Naive B cell (primary cell): ENCODE measurements around the gene TPSD1. TPM values are rescaled to one million over a fixed set of nuclear protein-coding genes. Genes with fewer than 3 reads are reported as not detected.
A peak's percentile ranks its signal among the peaks of the same experiment; 100 is the strongest.

Experiments
- ATAC-seq, 2 donors: fragments of 150-1000 bp; cut with Tn5 transposase; 2 replicates each; pipeline ENCODE4 v1.10.0; 2021; ENCODE audit warnings: low read depth in 2 of 2, mild to moderate bottlenecking in 2 of 2, moderate library complexity in 2 of 2
- DNase-seq: peaks from one replicate; pipeline ENCODE4 v3.0.0; 2022
- H3K27ac Mint-ChIP-seq, 6 donors: one replicate each; pipeline ENCODE4 v1.8.0; 2020 to 2022; ENCODE audit warnings: mild to moderate bottlenecking in 6 of 6, mixed read lengths in 6 of 6, moderate library complexity in 5 of 6, inconsistent platforms in 2 of 6
- H3K27me3 Mint-ChIP-seq, 3 donors: one replicate each; pipeline ENCODE4 v1.8.0; 2021 to 2022; ENCODE audit warnings: mixed read lengths in 3 of 3, mild to moderate bottlenecking in 1 of 3
- H3K36me3 Mint-ChIP-seq, 2 donors: one replicate each; pipeline ENCODE4 v1.8.0; 2020 to 2022; ENCODE audit warnings: mixed read lengths in 2 of 2, inconsistent platforms in 1 of 2, mild to moderate bottlenecking in 1 of 2
- H3K4me1 Mint-ChIP-seq, 3 donors: one replicate each; pipeline ENCODE4 v1.8.0; 2020 to 2022; ENCODE audit warnings: mixed read lengths in 3 of 3, inconsistent platforms in 1 of 3, mild to moderate bottlenecking in 1 of 3, moderate library complexity in 1 of 3
- H3K4me3 Mint-ChIP-seq, 8 donors: one replicate each; pipeline ENCODE4 v1.8.0; 2020 to 2022; ENCODE audit warnings: mild to moderate bottlenecking in 8 of 8, mixed read lengths in 8 of 8, moderate library complexity in 8 of 8, inconsistent platforms in 2 of 8
- H3K9me3 Mint-ChIP-seq, 7 donors: one replicate each; pipeline ENCODE4 v1.8.0; 2020 to 2022; ENCODE audit warnings: mixed read lengths in 7 of 7, mild to moderate bottlenecking in 5 of 7, inconsistent platforms in 2 of 7, moderate library complexity in 1 of 7
- polyA plus RNA-seq, 6 donors: library from polyadenylated mRNA; unstranded; fragments of 300-500 nt; fragmentation: Illumina TruSeq; gene quantifications; one replicate each; pipeline ENCODE4 v1.2.3, GENCODE V29; 2021; ENCODE audit warnings: low read depth in 6 of 6

TPSD1 gene
- polyA plus RNA-seq, 6 donors from 2014 or later = not detected

DNA sequence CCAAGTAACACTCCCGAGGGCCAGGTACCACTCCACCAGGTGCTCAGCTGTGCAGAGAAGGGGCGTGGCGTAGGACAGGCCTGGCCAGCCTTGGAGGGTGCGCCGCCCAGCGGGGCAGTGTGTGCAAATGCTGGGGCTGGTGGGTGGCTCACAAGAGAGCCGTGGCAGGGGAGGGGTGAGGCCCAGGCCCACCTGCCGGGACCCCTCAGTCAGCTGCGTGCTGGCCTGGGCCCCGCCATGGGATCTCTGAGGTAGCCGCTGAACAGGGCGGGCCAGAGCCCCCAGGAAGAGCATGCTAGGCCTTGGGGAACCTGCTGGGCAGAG lies 39.6 kb upstream of the TPSD1 start:
- H3K27ac Mint-ChIP-seq = no peak overlapping the region
- no peaks in the 10 kb centered on the region for H3K4me1 Mint-ChIP-seq
- no peaks in the 10 kb centered on the region for H3K9me3 Mint-ChIP-seq
- ATAC-seq = no peak
- no peak for DNase-seq
- no peak overlapping the region for H3K4me3 Mint-ChIP-seq
- H3K27me3 Mint-ChIP-seq = peaks cover 0 to 5% (median under 1%) of the 10 kb centered on the region in 3 donors
- H3K36me3 Mint-ChIP-seq = no peaks in the 10 kb centered on the region

DNA sequence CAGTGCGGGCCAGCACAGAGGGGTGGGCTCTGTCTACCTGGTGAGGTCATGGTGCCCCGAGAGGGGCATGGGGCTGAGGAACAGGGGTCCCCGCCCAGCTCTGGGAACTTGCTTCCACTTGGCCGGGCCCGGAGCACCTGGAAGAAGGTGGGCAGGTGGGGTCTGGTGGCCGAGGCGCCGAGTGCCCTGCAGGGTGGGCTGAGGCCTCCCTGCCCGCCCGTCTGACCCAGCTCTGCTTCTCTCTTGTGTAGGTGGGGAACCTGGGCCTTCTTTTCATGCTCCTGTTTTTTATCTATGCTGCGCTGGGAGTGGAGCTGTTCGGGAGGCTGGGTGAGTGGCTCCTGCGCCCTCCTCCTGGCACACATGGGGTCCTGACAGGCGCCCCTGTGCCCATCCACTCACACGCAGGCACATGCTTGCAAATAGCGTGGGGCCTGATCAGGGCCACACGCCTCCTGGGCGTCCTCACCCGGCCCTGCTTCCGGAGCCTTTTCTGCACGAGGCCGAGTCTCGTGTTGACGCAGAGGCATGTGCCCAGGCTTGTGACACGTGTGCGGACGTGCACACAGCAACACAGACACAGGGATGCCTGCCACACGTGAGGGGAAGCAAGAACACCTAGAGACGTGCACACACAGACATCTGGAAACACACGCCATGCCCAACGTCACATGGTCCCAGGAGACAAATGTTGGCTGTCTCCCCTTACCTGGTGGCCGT lies 39.0 kb upstream of the TPSD1 start:
- Mint-ChIP-seq H3K4me1 (no peaks in the 10 kb centered on the region), H3K27ac (no peak overlapping the region), H3K27me3 (peaks cover 0 to 6% (median 5%) of the 10 kb centered on the region in 3 donors), H3K9me3 (no peaks in the 10 kb centered on the region), H3K36me3 (no peaks in the 10 kb centered on the region), H3K4me3 (no peak overlapping the region)
- no peak for DNase-seq
- no peak for ATAC-seq

DNA sequence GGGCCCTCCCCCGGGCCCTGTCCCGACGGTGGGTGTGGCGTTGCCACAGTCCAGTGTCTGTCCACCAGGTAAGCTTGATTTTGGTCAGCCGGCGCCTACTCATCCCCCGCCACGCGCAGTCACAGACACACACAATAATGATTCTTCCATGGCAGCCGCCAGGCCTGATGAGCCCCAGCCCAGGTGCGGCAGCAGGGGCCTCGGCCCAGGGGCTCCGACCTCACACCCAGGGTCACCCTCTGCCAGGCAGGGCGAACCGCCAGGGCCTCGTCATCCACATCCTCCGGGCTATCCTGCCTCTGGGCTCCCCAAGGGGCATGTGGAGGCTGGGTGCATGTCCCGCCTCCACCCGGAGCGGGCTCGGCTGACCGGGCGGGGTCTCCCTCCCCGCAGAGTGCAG lies 38.3 kb upstream of the TPSD1 start:
- H3K27me3 Mint-ChIP-seq = peaks cover 0 to 7% (median 5%) of the 10 kb centered on the region in 3 donors
- no peak overlapping the region for H3K27ac Mint-ChIP-seq
- H3K9me3 Mint-ChIP-seq = no peaks in the 10 kb centered on the region
- no peak for DNase-seq
- no peak overlapping the region for H3K4me3 Mint-ChIP-seq
- H3K36me3 Mint-ChIP-seq = no peaks in the 10 kb centered on the region
- H3K4me1 Mint-ChIP-seq = no peaks in the 10 kb centered on the region
- no peak for ATAC-seq

DNA sequence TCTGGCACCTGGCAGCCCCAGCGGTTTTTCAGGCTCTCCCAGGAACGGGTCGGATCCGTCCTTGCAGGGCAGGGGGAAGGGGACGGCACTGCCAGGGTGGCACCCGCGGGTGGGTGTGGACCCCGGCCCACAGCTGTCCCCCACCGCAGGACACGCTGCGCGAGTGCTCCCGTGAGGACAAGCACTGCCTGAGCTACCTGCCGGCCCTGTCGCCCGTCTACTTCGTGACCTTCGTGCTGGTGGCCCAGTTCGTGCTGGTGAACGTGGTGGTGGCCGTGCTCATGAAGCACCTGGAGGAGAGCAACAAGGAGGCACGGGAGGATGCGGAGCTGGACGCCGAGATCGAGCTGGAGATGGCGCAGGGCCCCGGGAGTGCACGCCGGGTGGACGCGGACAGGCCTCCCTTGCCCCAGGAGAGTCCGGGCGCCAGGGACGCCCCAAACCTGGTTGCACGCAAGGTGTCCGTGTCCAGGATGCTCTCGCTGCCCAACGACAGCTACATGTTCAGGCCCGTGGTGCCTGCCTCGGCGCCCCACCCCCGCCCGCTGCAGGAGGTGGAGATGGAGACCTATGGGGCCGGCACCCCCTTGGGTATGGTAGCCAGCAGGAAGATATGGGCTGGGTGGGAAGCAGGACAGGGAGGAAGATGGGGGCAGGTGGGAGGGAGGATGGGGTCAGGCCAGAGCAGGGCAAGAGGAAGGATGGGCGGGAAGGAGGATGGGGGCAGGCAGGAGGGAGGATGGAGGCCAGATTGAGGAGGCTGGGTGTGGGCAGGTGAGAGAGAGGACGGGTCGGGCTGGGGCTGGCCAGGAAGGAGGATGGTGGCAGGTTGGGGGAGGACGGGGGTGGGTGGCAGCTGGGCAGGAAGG lies 37.6 kb upstream of the TPSD1 start:
- Mint-ChIP-seq H3K9me3 (no peaks in the 10 kb centered on the region), H3K4me3 (no peak overlapping the region), H3K4me1 (no peaks in the 10 kb centered on the region), H3K36me3 (no peaks in the 10 kb centered on the region), H3K27me3 (peaks cover 0 to 7% (median 5%) of the 10 kb centered on the region in 3 donors), H3K27ac (no peak overlapping the region)
- ATAC-seq (no peak), DNase-seq (no peak)

DNA sequence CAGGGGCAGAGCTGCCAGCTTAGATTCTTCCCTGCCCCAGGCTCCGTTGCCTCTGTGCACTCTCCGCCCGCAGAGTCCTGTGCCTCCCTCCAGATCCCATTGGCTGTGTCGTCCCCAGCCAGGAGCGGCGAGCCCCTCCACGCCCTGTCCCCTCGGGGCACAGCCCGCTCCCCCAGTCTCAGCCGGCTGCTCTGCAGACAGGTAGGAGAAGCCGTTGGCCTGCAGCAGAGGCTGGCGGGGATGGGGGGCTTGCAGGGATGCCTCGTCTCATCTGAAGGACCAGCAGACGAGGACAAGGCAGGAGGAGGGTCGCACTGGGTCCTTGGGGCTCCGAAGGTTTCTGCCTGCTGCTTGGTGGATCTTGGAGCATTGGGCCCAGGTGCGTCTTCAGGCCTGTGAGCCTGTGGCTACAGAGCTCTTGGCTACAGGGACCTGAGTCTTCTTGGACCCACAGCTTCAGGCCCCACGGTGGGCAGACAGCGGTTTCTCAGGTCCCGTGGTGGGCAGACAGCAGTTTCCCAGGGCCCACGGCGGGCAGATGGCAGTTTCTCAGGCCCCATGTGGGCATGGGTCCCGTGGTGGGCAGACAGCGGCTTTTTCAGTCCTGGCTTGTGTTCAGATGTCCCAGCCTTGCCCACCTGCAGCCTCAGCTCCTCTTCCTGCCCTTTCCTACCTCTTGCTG lies 36.8 kb upstream of the TPSD1 start:
- ATAC-seq (no peak), DNase-seq (no peak)
- Mint-ChIP-seq H3K9me3 (no peaks in the 10 kb centered on the region), H3K36me3 (no peaks in the 10 kb centered on the region), H3K4me3 (peak overlapping the region in 1 of 8 donors; percentile 35), H3K4me1 (no peaks in the 10 kb centered on the region), H3K27me3 (peaks cover 0 to 7% (median 5%) of the 10 kb centered on the region in 3 donors), H3K27ac (no peak overlapping the region)

DNA sequence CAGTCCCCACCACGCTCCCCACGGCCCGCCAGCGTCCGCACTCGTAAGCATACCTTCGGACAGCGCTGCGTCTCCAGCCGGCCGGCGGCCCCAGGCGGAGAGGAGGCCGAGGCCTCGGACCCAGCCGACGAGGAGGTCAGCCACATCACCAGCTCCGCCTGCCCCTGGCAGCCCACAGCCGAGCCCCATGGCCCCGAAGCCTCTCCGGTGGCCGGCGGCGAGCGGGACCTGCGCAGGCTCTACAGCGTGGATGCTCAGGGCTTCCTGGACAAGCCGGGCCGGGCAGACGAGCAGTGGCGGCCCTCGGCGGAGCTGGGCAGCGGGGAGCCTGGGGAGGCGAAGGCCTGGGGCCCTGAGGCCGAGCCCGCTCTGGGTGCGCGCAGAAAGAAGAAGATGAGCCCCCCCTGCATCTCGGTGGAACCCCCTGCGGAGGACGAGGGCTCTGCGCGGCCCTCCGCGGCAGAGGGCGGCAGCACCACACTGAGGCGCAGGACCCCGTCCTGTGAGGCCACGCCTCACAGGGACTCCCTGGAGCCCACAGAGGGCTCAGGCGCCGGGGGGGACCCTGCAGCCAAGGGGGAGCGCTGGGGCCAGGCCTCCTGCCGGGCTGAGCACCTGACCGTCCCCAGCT lies 35.7 kb upstream of the TPSD1 start:
- no peaks in the 10 kb centered on the region for H3K4me1 Mint-ChIP-seq
- no peaks in the 10 kb centered on the region for H3K36me3 Mint-ChIP-seq
- ATAC-seq (no peak), DNase-seq (no peak)
- H3K4me3 Mint-ChIP-seq = no peak overlapping the region
- H3K27me3 Mint-ChIP-seq = peaks cover 0 to 7% (median 5%) of the 10 kb centered on the region in 3 donors
- no peaks in the 10 kb centered on the region for H3K9me3 Mint-ChIP-seq
- H3K27ac Mint-ChIP-seq = no peak overlapping the region

DNA sequence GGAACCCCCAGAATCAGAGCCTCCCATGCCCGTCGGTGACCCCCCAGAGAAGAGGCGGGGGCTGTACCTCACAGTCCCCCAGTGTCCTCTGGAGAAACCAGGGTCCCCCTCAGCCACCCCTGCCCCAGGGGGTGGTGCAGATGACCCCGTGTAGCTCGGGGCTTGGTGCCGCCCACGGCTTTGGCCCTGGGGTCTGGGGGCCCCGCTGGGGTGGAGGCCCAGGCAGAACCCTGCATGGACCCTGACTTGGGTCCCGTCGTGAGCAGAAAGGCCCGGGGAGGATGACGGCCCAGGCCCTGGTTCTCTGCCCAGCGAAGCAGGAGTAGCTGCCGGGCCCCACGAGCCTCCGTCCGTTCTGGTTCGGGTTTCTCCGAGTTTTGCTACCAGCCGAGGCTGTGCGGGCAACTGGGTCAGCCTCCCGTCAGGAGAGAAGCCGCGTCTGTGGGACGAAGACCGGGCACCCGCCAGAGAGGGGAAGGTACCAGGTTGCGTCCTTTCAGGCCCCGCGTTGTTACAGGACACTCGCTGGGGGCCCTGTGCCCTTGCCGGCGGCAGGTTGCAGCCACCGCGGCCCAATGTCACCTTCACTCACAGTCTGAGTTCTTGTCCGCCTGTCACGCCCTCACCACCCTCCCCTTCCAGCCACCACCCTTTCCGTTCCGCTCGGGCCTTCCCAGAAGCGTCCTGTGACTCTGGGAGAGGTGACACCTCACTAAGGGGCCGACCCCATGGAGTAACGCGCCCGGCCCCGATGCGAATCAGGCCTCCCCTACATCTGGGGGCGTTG lies 34.8 kb upstream of the TPSD1 start:
- ATAC-seq = no peak
- peaks cover 0 to 7% (median 2%) of the 10 kb centered on the region in 3 donors for H3K27me3 Mint-ChIP-seq
- H3K27ac Mint-ChIP-seq = no peak overlapping the region
- no peaks in the 10 kb centered on the region for H3K36me3 Mint-ChIP-seq
- DNase-seq = no peak
- no peaks in the 10 kb centered on the region for H3K4me1 Mint-ChIP-seq
- no peak overlapping the region for H3K4me3 Mint-ChIP-seq
- H3K9me3 Mint-ChIP-seq = no peaks in the 10 kb centered on the region

DNA sequence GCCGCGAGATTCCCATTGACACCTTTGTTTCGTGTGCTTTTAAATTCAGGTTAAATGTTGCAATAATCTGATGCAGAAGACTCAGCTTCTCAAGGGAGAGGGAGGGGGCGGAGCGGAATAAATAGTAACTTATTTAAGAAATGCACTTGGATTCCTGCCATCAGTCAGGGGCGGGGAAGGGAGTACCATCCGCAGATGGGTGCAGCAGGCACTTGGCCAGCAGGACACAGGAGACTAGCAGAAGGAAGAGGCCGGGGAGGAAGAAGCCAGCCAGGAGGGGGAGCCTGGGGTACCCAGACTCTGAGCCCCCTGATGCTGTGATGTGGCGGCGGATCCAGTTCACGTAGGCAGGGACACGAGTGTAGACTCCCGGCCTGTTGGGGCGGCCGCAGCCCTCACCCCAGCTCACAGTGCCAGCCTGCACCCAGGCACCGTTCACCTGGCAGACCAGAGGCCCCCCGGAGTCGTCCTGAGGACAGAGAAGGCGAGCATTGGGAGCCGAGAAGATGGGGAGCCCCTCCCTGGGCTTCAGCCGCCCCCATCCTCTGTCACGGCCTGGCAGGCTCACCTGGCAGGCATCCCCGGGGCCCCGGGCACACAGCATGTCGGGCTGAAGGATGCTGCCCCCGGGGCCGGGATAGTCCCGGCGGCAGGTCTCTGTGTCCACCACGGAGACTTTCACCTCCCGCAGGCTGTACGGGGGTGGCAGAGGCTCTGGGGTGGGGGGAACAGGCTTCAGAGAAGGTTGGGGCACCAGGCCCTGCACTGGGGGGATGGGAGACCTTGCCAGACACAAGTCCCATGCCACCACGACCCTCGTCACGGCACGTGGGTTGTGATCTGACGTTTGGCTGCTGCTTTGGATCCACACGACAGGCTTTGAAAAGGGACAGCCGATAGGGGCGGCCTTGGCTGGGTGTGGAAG lies 34.0 kb upstream of the TPSD1 start:
- Mint-ChIP-seq H3K4me3 (no peak overlapping the region), H3K9me3 (no peaks in the 10 kb centered on the region), H3K4me1 (no peaks in the 10 kb centered on the region), H3K27me3 (peaks cover 0 to 7% (median 5%) of the 10 kb centered on the region in 3 donors), H3K36me3 (no peaks in the 10 kb centered on the region), H3K27ac (no peak overlapping the region)
- DNase-seq (no peak), ATAC-seq (no peak)

DNA sequence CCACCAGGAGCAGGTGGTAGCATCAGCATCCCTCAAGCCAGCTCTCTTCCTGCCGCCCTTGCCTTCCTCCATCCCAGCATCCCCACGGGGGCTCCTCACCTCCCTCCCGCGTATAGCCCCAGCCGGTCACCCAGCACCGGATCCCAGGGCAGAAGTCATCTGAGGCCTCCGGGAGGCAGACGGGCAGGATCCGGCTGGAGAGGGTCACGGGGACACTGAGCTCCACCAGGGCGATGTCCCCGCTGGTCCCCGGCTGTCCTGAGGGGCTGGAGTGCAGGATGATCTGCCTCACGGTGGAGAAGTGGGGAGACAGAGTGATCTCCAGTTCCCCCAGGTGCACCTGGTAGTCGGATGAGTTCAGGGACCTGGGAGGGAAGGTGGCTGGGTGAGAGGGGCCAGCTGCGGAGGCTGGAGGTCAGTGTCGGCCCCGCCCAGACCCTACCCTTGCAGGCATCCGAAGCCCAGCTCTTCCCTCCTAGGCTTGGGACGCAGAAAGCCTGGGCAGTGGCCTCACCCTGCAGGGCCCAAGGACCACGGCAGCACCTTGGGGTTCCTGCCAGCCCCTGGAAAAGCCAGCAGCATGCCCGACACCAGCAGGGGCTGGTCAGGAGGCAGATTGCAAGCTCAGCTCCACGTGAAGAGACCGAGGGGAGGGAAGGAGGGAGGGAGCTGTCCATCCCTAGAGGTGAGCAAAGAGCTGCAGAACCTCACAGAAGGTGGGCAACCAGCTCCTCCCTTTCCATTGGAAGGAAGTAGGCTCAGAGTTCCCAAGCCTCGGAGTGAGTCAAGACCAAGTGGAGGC lies 33.1 kb upstream of the TPSD1 start:
- peak overlapping the region in 1 of 6 donors; percentile 71 for H3K27ac Mint-ChIP-seq
- ATAC-seq (no peak), DNase-seq (no peak)
- H3K27me3 Mint-ChIP-seq = peaks cover 0 to 9% (median 7%) of the 10 kb centered on the region in 3 donors
- H3K4me3 Mint-ChIP-seq = no peak overlapping the region
- no peaks in the 10 kb centered on the region for H3K4me1 Mint-ChIP-seq
- H3K9me3 Mint-ChIP-seq = no peaks in the 10 kb centered on the region
- H3K36me3 Mint-ChIP-seq = no peaks in the 10 kb centered on the region

DNA sequence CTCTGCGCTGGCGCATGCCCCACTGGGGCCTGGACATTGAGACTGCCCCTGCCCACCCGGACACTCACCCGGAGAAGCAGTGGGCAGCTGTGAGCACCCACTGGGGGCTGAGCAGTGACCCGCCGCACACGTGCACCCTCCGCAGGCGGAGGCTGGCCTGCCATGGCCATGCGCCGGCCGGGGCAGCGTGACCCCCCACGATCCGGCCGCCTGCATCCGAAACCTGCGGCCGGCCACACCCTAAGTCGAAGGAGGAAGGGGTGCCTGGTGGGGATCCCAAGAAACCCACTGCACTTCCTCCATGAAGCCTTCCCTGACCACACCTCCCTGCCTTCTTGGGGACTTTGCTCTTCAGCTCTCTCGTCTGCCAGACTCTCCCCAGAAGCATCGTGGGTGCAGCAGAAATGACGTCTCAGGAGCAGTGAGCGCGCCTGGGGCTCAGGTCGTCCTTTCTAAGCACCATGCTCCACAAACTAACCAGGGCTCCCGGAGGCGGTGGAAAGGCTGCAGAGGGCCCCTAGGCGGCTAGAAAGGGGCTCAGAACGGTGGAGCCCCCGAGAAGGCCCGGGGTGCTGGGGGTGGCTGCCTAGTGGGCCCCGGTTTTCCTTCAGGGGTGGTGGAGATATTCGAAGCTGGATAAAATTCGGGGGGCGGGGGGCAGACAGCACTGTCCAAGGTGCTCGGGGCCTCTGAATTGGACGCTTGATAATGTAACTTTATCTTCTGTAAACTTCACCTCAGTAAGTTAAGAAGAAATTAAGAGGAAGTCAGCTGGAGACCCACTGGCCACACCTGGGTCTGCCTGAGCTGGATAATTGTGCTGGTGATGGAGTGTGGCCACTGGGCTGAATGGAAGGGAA lies 32.3 kb upstream of the TPSD1 start:
- ATAC-seq = no peak
- H3K4me3 Mint-ChIP-seq = no peak overlapping the region
- no peaks in the 10 kb centered on the region for H3K36me3 Mint-ChIP-seq
- H3K27ac Mint-ChIP-seq = no peak overlapping the region
- no peak for DNase-seq
- peaks cover 0 to 15% (median 7%) of the 10 kb centered on the region in 3 donors for H3K27me3 Mint-ChIP-seq
- H3K9me3 Mint-ChIP-seq = no peaks in the 10 kb centered on the region
- no peaks in the 10 kb centered on the region for H3K4me1 Mint-ChIP-seq

DNA sequence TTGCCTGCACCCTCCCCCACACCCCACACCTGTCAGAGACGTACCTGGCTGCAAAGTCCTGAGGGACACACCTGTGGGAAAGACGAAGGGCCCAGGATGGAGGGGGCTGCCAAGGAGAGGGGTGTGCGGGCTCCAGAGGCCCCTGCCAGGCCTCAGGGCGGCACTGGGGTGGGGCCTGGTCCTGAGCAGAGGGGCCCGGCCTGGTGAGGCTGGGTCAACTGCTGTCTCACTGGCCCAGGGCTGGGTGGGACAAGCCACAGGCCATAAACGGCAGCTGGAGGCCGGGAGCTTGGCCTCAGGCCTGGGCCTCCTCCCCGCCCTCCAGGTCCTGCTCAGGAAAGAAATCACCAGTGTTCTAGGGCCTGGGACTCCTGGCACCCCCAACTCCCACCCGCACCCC lies 31.3 kb upstream of the TPSD1 start:
- no peak overlapping the region for H3K27ac Mint-ChIP-seq
- no peaks in the 10 kb centered on the region for H3K36me3 Mint-ChIP-seq
- DNase-seq (no peak), ATAC-seq (no peak)
- peaks cover 0 to 15% (median 7%) of the 10 kb centered on the region in 3 donors for H3K27me3 Mint-ChIP-seq
- no peaks in the 10 kb centered on the region for H3K4me1 Mint-ChIP-seq
- H3K9me3 Mint-ChIP-seq = no peaks in the 10 kb centered on the region
- no peak overlapping the region for H3K4me3 Mint-ChIP-seq
